HG03196 (cell line): Measurements from ENCODE around the gene CFAP68.
"Not testable (repeated sequence)": the region's sequence is repeated elsewhere in the genome, so short reads cannot be mapped to it uniquely, and the experiment has no call there.

ENCODE experiments used
- ATAC-seq: cut with Tn5 transposase; IDR thresholded peaks from one replicate; pipeline ENCODE4 v1.9.1; 2021; ENCODE audit not compliant: unreplicated experiment

CFAP68 gene

DNA sequence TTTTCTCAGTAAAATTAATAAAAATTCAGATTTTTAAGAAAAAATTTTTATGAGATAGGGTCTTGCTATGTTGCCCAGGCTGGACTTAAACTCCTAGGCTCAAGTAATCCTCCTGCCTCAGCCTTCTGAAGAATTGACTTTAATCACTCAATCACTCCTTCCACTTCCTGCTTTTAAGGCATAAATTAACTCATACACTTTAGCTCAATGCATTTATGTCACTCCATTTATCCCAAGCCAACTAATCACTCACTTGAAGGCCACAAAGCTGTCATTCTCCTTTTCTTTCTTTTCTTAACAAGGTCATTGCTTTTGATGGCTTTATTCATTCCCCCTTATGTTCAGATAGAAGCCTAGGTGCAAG lies 8.8 kb upstream of the CFAP68 start:
- peak; percentile 4 for ATAC-seq

DNA sequence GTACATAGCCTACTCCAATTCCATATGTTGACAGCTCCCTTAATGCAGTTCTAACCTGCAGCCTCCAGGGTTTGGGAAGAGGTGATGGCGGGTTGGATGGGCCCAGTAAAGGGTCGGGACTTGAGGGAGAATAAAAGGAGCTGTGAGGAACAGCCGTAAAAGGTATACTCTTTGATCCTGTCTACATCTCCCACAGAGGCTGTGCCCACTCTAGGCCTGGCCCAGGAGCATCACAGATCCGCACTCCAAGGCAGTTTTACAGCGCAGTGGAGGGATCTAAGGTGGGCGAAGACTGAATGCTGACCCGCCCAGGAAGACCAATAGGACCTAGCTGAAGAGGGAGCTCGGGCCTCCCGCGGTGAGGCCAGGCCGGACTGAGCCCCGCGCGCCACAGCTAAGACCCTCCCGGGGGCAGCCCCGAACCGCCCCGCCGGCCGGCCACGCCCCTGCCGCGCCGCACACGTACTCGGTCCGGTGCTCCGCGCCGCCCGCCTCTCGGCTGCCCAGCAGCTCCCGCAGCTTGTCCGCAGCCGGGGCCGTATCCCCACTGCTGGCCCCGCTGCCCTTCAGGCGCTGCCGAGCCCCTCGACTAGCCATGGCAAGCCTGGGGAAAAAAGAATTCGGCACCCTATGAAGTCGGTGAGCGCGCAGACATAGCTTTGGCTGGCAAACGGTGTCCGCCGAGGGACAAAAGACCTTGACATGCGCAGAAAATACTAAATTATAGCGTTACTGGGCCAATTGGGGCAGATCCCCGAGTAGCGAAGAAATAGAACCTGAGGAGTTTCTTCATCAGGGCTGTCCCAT lies 8.3 kb upstream of the CFAP68 start, which contains the start of gene ALG9:
ALG9 (minus strand) TSS at position 696 of the 807 bp plus-strand sequence; CDS start at position 597, 99 bp downstream.
- ATAC-seq, result peak; percentile 93

DNA sequence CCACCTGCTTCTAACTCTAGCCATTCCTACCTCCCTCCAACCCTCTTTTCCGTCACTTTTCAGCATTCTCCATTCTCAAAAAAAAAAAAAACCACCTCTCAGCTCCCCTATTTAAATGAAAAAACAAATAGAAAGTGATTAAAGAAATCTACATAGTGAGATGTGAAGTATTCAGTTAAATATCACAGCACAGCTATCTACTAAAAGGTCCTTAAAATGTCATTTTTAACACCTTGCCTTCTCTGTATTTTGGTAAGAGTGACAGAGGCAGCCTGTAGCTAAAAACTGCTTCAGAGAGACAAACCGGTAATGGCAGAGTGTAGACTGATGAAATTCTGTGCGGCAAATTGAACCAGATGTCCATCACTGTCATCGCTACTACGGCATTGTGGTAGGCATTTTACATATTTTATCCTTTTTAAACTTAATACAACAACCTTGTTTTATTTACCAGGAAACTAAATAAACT lies 7.6 kb upstream of the CFAP68 start:
- ATAC-seq, result no peak

DNA sequence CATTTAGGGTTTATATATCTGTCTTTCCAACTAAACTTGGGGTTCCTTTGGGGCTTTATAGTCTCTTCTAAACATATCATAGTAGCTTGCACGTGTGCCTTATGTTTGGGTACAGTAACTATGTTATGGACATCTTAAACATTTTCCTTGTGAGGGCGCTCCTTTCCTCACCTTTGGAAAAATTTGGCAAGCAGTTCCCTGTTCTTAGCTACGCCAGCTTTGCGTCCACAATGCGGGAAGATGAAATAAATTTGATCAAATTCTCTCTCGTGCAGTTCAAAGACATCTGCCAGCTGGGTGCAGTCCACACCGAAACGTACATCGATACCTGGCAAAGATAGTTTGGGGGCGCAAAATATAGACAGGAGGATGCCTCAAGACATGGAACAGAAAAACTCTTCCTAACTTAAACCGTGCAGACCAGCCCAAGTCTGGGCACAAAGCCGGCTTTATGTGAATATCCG lies 924 bp upstream of the CFAP68 start:
- no peak for ATAC-seq

DNA sequence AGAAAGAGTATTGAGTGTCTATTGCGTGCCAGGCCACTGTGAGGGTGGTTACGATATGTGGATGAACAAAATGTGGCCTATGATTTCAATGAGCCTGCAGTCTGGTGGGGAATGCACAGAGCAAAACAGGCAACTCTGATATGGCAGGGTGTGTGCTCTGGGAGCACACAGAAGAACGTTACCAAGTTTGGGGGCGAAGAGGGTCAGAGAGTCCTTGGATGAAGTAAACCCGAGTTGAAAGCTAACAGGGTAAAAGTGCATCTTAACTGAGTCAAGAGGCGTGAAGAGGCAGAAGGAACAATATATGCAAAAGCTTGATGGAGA lies 258 bp downstream of the CFAP68 start:
- ATAC-seq, result no peak

DNA sequence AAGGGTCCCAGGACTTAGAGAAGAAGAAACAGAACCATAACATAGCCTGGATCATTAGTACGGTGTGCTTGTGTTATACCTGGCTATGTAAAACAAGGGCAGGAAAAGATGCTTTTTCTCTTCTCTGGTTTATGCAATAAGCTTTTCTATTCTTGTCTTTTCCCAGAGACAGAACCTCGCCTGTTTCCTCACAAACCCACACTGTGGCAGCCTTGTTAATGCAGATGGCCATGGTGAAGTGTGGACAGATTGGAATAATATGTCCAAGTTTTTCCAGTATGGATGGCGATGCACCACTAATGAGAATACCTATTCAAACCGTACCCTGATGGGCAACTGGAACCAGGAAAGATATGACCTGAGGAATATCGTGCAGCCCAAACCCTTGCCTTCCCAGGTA lies 2.9 kb downstream of the CFAP68 start:
- ATAC-seq, result no peak

DNA sequence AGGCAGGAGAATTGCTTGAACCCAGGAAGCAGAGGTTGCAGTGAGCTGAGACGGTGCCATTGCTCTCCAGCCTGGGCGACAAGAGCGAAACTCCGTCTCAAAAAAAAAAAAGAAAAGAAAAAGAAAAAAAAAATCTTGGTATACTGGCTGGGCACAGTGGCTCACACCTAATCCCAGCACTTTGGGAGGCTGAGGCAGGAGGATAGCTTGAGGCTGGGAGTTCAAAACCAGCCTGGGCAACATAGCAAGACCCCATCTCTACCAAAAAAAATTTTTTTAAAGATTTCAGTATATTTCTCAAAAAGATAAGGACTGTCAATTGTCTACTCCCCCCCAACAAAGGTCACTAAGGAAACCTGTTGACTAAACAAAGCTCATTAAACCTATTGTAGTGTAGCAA lies 5.7 kb downstream of the CFAP68 start:
- not testable (repeated sequence) for ATAC-seq

DNA sequence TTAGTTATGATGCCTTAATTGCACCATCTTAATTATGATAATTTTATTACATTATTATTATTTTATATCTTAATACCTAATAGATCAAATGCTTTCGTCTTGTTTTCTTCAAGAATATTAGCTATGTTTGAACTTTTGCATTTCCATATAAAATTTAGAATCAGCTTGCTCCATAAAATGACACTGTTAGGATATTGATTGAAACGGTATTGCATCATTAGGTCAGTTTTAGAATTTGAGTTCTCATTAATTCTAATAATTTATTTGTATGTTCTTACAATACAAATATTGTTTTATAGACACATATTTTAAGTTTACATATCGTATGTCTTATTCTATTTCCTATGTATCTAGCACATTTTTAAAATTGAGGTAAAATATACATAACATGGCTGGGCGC lies 6.7 kb downstream of the CFAP68 start:
- no peak for ATAC-seq

DNA sequence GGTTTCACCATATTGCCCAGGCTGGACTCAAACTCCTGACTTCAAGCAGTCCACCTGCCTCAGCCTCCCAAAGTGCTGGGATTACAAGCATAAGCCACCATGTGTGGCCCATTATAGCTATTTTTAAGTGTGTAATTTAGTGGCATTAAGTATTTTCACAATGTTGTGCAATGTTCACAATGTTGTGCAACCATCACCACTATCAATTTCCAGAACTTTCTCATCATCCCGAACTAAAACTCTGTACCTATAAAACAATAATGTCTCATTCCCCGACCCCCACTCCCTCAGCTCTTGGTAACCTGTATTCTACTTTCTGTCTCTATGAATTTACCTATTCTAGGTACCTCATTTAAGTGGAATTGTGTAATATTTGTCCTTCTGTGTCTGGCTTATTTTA lies 7.5 kb downstream of the CFAP68 start:
- no peak for ATAC-seq

DNA sequence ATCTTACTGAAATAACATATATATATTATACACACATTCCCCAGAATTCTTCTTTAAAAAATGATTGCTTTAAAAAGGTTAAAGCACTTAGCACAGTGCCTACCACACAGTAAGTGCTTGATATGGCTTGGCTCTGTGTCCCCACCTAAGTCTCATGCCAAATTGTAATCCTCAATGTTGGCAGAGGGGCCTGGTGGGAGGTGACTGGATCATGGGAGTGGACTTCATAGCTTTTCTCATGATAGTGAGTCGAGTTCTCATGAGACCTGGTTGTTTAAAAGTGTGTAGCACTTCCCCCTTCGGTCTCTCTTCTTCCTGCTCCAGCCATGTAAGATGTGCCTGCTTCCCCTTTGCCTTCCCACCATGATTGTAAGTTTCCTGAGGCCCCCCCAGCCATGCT lies 26.1 kb downstream of the CFAP68 start:
- ATAC-seq, result no peak

DNA sequence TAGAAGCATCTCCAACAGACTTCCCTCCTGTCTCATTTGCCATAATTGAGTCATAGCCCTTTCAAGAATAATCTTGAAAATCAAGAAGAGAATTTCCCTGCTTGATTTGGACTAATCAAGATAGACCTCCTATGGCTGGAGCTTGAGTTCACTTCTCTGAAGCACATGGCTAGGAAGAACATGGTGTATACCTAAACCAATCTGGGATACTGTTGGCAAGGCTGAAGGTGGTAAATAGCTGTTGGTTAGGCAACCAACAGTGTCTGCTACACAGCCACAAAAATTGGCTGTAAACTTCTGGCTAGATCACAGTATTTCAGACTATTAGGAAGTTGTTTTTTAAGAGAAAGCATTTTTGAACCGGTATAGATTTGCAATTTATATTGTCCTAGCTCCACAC lies 27.3 kb downstream of the CFAP68 start:
- ATAC-seq, result no peak

DNA sequence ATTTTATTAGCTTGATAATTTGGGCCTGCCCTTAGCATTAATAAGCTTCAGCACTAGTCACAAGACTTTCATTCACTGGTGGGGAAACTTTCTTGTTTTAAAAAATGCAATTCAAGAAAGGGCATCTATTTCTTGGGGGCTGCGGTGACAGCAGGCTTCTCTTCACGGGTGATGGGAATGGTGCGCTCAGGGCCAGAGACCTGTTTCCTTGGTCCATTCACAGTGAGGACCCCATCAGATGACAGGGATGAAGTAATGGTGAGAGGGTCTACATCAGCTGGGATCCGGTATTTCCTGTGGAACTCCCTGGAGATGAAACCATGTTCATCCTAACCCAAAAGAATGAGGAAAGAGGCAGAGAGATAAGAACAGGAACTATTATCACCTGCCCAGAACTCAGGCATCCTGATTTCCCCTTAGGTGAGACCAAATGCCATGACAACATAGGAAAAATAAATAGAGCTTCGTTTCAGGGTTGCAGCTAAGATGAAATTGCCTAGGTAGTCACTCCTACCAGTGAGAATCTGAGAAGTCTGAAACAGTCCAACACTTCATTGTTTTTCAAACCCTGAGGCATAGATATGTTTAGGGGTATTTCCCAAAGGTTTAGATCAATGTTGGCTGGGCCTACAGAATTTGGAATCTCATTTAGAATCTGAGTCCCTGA lies 29.4 kb downstream of the CFAP68 start:
- ATAC-seq, result no peak

DNA sequence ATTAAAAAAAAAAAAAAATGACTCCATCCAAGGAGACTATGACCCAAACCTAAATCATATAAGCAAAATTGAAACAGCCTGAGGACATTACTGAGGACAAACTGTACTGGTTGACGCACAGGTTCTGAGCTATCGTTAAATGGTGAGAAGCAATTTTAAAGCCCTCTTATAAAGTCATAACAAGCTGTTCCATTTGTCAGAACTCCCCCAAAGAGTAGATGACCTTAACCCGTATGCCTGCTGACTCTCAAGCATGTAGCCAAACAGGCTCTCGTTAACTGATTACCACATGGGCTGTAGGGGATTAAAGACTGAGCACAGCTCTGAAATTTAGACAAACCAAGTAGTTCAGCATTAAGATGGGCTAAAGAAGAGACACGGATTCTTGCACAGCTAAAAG lies 30.0 kb downstream of the CFAP68 start:
- no peak for ATAC-seq

DNA sequence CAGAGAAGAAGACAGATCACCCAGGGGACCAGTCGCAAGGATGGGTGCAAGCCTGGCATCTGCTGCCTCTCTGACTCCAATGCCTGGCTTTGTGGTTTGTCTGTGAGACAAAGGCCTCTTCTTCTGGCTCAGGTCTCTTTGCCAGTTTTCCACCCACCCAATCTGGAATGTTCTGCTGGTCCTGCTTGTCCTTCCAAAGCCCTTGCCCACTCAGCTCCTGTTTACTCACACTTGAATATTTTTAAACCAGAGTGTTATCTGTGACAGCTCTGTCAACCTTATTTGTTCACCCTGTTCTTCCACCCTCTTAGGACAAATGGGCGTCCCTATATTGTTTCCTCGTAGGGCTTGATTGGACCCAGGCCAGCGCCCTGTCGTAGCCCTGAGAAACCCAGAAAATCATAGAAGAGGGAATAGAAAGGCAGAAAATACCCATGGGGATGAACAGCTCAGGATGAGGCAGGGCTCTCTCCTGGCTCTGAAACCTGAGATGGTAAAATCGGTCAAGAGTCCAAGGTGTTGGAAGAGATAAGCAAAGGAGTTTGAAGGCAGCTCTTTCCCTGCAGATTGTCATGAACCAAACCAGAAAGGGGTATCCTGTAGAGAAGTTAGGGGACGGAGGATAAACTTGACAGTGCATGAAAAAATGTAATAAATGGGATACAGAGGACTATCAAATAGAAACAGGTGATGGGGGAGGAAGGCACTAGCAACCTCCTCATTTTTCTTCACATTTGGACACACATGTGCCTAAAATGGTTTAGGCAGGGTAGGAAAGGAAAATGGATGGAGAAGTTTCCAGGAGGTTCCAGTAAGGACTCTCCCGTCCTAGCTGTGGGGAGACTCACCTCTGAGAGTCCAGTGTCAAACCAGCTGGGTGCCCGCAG lies 31.6 kb downstream of the CFAP68 start:
- no peak for ATAC-seq

DNA sequence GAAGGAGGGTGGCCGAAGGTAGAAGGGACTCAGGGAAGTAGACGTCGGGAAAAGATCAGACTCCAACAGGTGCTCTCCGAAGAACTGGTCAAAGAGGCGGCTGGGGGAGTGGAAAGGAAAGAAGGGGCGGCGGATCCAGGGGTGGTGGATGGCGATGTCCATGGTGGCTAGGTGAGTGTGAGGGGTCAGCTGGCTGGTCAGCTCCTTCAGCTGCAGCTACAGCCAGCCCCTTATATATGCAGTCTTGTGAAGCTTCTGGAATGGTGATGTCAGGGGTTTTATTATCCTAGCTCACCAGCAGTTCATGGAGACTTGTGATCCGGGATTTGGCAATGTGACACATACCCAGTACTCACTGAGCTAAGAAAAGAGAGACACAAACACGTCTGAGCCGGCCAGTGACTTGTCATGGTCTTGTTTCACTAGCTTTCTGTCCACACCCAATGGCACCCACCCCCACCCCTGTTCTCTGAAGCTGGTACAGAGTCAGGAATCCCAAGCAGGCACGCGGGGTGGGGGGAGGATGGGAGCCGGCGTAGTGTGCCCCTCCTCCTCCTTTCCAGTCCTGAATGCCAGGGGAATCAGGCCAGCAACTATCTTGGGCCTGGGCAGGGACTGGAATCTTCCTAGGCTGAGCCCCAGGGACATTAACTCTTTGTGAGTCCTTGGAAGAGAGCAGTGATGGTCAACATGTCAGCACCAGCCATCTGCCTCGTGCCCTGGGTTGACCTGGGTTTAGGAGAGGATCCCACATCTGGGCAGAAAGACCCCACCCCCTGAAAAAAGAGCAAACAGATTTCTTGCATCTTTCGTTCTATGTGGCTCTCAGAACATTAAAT lies 32.4 kb downstream of the CFAP68 start, which contains the start of gene CRYAB:
CRYAB (minus strand) TSS at position 208 of the 839 bp plus-strand sequence; CDS start at position 162, 46 bp downstream.
- no peak for ATAC-seq

DNA sequence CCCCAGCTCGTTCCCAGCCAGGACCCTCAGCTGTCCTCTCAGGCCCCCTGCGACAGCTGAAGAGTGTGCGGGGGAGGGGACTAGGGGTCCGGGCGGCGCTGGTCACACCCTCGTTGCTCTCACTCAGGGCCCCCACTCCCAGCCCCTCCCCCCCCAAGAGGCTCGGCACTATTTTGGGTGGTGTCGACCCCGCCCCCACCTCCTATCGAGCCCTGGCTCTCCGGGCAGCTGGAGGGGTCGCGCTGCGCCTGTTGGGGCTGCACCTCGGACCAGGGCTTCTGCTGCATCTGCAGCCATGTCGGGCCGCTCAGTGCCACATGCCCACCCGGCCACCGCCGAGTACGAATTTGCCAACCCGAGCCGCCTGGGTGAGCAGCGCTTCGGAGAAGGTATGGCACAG lies 33.2 kb downstream of the CFAP68 start, which contains the start of gene HSPB2:
HSPB2 (plus strand) TSS at position 200 of the 400 bp plus-strand sequence; CDS start at position 296, 96 bp downstream.
- ATAC-seq, result no peak

DNA sequence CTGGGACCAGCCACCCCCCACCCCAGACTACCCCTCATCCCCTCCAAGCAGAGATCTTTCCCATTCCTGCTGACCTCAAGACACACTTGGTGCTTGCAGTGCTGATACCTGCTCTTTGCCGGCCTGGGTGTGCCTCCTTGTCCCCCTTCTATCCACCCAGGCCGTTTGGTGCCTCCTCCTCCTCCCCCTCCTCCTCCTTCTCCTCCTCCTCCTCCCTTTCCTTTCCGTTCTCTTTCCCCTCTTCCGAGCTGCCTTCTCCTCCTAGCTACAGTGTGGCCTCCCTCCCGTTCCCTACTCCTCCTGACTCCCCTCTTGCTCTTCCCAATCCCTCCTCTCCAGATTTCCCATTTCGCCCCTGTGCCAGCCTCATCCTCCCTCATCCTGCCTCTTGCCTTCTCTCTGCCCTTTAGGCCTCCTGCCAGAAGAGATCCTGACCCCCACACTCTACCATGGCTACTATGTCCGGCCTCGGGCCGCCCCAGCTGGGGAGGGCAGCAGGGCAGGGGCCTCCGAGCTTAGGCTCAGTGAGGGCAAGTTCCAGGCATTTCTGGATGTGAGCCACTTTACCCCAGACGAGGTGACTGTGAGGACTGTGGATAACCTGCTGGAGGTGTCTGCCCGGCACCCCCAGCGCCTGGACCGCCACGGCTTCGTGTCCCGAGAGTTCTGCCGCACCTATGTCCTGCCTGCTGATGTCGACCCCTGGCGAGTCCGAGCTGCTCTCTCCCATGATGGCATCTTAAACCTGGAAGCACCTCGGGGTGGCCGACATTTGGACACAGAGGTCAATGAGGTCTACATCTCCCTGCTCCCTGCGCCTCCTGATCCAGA lies 33.9 kb downstream of the CFAP68 start:
- ATAC-seq, result no peak

DNA sequence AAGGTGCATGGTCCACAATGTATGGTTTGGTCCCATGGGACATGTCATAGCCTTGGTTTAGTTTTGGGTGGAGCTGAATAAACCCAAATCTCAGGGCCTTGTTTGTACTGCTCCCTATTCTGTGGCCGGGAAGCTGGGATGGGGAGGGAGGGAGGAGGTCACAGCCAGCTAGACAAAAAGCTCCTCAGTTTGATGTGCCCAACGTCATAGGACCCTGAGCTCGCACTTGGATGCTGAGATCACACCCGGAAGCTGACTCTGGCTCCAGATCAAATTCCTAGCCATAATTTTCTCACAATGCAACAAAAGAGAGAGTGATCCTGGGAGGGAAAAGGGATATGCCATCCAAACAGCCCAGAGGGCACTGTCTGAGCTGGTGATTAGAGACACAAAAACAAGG lies 34.7 kb downstream of the CFAP68 start:
- no peak for ATAC-seq

DNA sequence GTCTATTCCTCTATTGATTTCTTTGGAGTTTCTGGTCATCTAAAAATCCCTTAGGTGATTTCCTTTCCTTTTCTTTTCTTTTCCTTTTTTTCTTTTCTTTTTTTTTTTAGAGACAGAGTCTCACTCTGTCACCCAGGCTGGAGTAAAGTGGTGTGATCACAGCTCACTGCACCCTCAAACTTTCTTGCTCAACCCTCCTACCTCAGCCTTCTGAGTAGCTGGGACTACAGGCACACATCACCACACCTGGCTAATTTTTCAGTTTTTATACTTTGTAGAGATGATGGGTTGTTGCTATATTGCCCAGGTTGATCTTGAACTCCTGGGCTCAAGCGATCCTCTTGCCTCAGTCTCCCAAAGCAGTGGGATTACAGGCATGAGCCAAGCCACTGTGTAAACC lies 37.4 kb downstream of the CFAP68 start:
- no peak for ATAC-seq
